Measurements from ENCODE around the gene PSMB10. TPM values are rescaled to one million over a fixed set of nuclear protein-coding genes. Genes with fewer than 3 reads are reported as not detected.

The PSMB10 gene
- total RNA-seq, 1 donor from 2014 or later, result 16.3 TPM

DNA sequence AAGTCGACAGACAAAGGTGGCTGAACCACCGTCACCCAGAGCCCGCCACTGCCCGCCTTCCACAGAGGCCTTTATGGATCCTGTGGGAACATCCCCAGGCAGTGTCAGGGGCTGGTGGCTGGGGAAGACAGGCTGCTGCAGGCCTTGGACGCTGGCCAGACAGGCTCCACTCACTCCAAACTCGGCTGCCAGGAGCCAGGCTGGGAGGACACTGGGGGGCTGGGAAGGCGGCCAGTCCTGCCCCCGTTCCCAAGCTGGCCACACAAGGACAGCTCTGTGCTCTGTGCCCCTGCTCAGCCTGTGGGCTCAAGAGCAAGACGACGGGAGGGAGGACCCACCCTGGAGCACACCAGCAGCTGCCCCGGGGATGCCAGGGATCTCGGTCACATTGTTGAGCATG is 14.8 kb upstream of the PSMB10 start:
- no peaks in the 10 kb centered on the region for H3K27me3 ChIP-seq (ENCODE audit: control insufficient read depth, insufficient read depth, low read length)
- DNase-seq (ENCODE audit: low read depth) (no peak), FAIRE-seq (no peak)
- TF ChIP-seq, protein P1, sequence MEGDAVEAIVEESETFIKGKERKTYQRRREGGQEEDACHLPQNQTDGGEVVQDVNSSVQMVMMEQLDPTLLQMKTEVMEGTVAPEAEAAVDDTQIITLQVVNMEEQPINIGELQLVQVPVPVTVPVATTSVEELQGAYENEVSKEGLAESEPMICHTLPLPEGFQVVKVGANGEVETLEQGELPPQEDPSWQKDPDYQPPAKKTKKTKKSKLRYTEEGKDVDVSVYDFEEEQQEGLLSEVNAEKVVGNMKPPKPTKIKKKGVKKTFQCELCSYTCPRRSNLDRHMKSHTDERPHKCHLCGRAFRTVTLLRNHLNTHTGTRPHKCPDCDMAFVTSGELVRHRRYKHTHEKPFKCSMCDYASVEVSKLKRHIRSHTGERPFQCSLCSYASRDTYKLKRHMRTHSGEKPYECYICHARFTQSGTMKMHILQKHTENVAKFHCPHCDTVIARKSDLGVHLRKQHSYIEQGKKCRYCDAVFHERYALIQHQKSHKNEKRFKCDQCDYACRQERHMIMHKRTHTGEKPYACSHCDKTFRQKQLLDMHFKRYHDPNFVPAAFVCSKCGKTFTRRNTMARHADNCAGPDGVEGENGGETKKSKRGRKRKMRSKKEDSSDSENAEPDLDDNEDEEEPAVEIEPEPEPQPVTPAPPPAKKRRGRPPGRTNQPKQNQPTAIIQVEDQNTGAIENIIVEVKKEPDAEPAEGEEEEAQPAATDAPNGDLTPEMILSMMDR (IDR thresholded peaks at IDR 0.05; ENCODE audit: insufficient read depth, low read length, severe bottlenecking), result no peak
- peaks cover 61% of the 10 kb centered on the region for H3K36me3 ChIP-seq (ENCODE audit: control insufficient read depth, insufficient read depth, low read length)
- no peak overlapping the region for H3K4me3 ChIP-seq (ENCODE audit: low read depth, low read length)

DNA sequence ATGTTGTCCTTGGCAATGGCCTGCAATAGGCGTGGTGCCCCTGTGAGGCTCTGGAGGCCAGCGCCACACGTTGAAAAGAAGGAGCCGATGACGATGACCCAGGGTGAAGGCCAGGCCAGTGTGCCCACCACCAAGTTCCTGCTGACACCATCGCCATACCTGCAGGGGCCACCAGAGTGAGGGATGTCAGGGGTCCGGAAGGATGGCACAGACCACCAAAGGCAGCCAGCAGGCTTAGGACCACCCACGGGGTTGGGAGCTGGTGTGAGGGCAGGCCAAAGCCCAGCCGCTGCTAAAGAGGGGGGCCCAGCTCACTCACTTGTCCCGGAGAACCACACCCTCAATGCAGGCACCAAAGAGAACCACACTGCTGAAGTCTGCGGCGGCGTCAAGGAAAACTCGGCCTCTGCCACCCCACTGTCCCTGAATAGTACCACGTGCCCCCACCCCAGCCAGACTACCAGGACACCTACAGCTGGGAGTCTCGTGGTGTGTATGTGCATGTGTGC is 13.7 kb upstream of the PSMB10 start:
- FAIRE-seq, result no peak
- TF ChIP-seq, protein P1 (IDR thresholded peaks at IDR 0.05; ENCODE audit: insufficient read depth, low read length, severe bottlenecking), result no peak
- DNase-seq (ENCODE audit: low read depth), result no peak
- peaks cover 68% of the 10 kb centered on the region for H3K36me3 ChIP-seq (ENCODE audit: control insufficient read depth, insufficient read depth, low read length)
- H3K4me3 ChIP-seq (ENCODE audit: low read depth, low read length), result no peak overlapping the region
- H3K27me3 ChIP-seq (ENCODE audit: control insufficient read depth, insufficient read depth, low read length), result no peaks in the 10 kb centered on the region

DNA sequence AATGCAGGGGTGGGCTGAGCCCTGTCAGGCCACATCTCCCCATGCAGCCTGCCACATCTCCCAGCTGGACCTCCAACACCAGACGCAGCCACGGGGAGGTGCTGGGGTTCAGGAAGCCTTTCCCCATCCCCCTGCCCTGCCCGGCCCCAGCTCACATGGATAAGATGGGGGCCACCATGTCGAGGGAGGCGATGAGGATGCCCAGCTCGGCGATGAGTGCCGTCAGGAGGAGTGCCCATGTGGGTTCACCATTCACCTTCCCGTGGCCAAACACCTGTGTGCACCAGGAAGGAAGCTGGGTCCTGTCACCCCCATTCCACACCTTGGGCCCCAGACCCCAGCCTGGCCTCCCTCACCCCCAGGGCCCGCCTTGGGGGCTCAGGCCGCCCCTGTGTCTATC is 13.0 kb upstream of the PSMB10 start:
- TF ChIP-seq, protein P1 (IDR thresholded peaks at IDR 0.05; ENCODE audit: insufficient read depth, low read length, severe bottlenecking), result no peak
- FAIRE-seq (no peak), DNase-seq (ENCODE audit: low read depth) (no peak)
- Histone ChIP-seq H3K36me3 (ENCODE audit: control insufficient read depth, insufficient read depth, low read length) (peaks cover 65% of the 10 kb centered on the region), H3K4me3 (ENCODE audit: low read depth, low read length) (no peak overlapping the region), H3K27me3 (ENCODE audit: control insufficient read depth, insufficient read depth, low read length) (no peaks in the 10 kb centered on the region)

DNA sequence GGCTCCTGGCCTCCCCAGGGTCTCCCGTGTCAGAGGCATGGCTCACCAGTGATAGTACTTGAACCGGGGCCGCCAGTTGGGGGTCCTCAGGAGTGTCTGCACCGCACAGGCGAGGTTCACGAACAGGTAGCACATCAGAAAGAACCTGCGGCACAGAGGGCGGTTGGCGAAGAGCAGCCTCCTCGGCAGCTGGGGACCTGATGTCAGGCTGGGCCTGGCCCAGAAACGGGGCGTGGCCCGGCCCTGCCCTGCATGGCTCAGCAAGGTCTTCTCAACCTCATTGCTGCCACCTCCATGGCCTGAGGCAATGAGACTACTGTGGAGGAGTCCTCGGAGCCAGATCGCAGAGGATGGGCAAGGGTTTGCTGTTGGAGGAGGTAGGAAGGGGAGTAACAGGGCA is 11.4 kb upstream of the PSMB10 start:
- DNase-seq (ENCODE audit: low read depth) (no peak), FAIRE-seq (no peak)
- Histone ChIP-seq H3K4me3 (ENCODE audit: low read depth, low read length) (no peak overlapping the region), H3K27me3 (ENCODE audit: control insufficient read depth, insufficient read depth, low read length) (no peaks in the 10 kb centered on the region), H3K36me3 (ENCODE audit: control insufficient read depth, insufficient read depth, low read length) (peaks cover 61% of the 10 kb centered on the region)
- TF ChIP-seq, protein P1 (IDR thresholded peaks at IDR 0.05; ENCODE audit: insufficient read depth, low read length, severe bottlenecking), result no peak

DNA sequence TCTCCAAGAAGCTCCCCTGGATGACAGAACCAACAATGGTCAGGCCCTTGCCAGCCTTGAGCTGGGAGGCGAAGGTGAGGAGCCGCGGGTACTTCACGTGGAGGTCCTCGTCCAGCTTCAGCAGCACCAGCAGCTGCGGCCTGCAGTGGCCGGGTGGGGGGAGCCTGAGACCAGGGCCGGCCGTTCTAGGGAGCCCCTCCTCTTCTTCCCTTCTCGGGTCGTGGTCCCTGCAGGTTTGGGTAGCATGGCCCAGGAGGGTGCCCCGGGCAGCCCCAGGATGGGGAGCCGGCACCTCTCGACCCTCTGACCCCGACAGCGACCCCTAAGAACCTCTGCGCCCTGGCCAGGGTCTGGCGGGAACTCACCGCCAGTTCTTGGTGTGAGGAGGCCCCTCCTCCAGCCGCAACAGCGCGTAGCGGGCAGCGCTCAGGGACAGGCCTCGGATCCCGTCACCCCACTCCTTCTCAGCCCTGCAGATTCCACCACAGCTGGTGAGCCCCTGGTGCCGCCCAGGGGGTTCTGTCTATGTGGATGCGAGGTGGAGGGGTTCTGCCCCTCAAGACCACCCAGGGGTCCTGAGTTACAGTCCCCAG is 10.4 kb upstream of the PSMB10 start:
- H3K36me3 ChIP-seq (ENCODE audit: control insufficient read depth, insufficient read depth, low read length), result peaks cover 62% of the 10 kb centered on the region
- TF ChIP-seq, protein P1 (IDR thresholded peaks at IDR 0.05; ENCODE audit: insufficient read depth, low read length, severe bottlenecking), result no peak
- H3K4me3 ChIP-seq (ENCODE audit: low read depth, low read length), result no peak overlapping the region
- FAIRE-seq, result no peak
- no peak for DNase-seq (ENCODE audit: low read depth)
- H3K27me3 ChIP-seq (ENCODE audit: control insufficient read depth, insufficient read depth, low read length), result no peaks in the 10 kb centered on the region

DNA sequence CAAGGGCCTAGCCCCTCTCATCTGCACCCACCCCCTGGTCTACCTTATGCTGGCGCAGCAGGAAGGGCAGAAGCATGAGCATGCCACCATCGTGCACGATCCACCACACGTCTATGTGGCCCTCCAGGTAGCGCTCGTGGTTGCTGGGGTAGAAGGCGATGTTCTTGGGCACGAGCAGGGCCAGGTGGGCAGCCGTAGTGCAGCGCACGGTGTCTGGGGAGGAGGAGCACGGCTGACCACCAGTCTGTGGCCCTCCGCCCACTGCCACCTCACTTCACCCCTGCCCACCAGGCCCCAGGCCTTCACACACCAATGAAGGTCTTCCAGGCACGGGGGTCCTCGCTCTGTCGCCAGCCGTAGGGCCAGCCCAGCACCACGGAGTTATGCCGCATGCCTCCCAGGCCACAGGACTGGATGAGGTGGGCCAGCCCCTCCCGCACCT is 9.5 kb upstream of the PSMB10 start:
- DNase-seq (ENCODE audit: low read depth) (no peak), FAIRE-seq (no peak)
- TF ChIP-seq, protein P1 (IDR thresholded peaks at IDR 0.05; ENCODE audit: insufficient read depth, low read length, severe bottlenecking), result no peak
- H3K36me3 ChIP-seq (ENCODE audit: control insufficient read depth, insufficient read depth, low read length), result peaks cover 61% of the 10 kb centered on the region
- H3K27me3 ChIP-seq (ENCODE audit: control insufficient read depth, insufficient read depth, low read length), result no peaks in the 10 kb centered on the region
- H3K4me3 ChIP-seq (ENCODE audit: low read depth, low read length), result no peak overlapping the region
